Measurements from ENCODE around the gene TM4SF4.
"Not testable (repeated sequence)": the region's sequence is repeated elsewhere in the genome, so short reads cannot be mapped to it uniquely, and the experiment has no call there.

TM4SF4 gene, protein sequence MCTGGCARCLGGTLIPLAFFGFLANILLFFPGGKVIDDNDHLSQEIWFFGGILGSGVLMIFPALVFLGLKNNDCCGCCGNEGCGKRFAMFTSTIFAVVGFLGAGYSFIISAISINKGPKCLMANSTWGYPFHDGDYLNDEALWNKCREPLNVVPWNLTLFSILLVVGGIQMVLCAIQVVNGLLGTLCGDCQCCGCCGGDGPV

DNA sequence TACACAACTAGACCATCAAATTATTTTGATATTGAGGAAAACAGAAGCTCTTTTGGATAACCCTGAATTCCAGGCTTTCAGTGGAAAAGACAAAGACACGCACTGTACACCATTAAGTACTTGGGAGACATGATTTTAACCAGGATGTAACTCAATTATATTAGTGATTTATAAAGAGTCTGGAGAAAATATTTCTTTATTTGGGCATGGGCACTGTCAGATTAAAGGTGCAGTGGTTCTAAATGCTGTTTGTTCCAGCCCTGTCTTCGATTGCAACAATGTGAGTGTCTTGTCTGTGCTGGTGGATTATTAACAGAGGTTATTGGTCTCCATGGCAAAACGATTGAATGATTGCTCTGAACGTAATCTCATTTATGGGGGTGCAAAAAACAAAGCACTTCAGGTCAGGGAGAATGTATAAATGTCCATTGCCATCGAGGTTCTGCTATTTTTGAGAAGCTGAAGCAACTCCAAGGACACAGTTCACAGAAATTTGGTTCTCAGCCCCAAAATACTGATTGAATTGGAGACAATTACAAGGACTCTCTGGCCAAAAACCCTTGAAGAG lies at the start of gene TM4SF4:
TSS of gene TM4SF4 (plus strand) at position 448 of the 568 bp plus-strand sequence. CDS start 181 bp downstream, outside the sequence.
- DNase-seq: no peak

DNA sequence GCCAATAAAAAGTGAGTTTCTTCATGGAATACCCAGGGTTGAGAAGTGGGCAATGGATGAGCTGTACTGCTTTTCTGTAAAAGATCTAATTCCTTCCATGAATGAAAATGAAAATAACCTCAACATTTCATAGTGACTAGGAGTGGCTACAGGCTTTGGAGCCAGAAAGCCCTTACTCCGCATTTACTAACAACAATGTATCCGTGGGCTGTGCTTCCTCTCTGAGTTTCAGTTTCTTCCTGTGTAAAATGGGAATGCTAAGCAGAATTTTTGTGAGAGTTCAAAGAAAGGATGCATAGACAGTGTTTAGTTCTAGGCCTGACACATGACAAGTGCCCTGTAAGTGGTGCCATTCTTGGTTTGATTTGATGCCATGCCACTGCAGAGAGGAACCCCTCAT lies 49.6 kb upstream of the TM4SF4 start:
- no peak for DNase-seq

DNA sequence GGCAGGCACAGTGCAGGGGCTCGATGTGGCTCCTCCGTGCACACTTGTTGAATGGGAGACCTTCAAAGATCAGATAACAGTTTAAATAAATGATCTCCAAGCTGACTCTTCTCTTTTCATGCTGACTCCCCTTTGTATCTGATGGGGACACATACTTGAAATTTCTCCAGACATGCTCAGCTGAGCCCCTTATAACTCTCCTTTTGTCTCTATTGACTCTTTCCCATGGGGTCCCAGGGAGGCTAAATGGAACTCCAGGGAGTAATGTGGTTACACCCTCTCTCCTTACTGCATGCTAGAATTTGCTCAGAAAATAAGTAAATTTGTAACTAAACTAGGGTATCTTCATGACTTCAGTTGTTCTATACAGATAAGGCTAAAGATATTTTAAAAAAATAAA lies 48.2 kb upstream of the TM4SF4 start:
- no peak for DNase-seq

DNA sequence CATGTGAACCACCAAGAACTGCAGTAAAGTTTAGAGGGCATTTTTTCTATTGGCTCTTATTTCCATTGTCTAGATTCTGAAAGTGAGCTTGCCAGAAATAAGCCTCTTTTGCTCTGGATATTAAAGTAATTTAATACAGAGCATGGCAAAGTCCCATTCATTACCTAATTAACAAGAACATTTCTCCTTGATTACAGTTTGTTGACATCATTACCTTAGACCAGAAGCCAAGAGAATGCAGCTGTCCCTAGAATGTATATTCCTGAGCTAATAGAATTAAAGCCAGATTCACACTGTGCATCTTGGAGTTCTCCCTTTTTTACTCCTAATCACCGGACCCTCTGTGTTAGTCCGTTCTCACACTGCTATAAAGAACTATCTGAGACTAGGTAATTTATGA lies 46.4 kb upstream of the TM4SF4 start:
- DNase-seq: no peak

DNA sequence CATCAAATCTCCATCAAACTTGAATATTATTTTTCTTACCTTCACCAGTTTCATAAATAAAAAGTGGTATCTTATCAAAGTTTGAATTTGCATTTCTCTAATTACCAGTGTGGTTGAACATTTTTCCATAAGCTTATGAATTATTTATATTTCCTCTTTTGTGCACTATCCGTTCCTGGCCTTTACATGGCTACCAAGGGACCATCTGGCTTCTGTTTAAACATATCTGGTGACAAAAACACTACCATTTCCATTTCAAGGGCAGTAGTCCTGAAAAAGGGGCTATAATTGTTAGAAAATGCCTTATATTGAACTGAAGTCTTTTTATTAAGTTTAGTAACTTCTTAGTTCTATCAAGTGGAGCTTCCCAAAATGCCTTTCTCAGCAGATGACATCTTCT lies 44.3 kb upstream of the TM4SF4 start:
- DNase-seq: no peak

DNA sequence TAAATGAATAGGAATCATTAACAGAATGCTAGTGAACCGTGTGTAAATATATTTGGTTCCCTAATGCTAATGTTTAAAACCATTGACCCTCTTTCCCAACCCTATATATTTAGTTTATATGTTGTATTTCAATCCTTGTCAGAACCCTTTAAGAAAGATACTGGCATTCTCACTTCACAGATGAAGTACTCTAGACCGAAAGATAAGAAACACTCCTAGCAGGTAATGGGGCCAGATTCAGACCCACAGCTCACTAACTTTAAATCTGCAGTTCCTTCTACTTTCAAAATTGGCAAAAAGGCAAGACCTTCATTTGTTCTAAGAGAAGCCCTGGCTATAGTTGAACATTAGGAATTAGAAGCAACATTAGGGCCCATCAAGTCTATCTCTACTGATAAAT lies 42.3 kb upstream of the TM4SF4 start:
- DNase-seq: no peak

DNA sequence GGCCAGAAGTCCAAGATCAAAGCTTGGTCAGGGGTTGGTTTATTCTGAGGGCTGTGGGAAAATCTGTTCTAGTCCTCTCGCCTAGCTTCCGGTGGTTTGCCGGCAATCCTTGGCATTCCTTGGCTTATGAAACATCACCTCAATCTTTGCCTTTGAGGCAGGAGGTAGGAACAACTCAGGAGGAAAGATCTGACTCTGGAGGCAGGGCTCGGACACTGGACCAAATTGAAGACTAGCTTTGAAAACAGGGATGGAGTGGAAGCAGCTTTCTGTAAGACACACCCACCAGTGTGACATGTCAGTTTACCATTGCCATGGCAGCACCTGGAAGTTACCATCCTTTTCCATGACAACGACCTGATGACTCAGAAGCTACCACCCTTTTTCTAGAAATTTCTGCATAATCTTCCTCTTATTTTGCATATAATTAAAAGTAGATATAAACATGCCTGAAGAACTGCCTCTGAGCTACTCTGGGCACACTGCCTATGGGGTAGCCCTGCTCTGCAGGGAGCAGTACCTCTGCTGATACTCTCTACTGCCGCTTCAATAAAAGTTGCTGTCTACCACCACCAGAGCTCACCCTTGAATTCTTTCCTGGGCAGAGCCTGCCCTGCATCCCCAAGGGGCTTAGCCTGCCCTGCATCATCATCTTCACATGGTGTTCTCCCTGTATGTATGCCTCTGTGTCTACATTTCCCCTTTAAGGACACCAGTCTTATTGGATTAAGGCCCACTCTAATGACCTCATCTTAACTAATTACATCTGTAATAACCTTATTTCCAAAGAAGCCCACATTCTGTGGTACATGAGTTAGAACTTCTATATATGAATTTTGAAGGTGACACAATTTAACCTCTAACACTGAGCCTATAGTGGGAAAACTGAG lies 38.3 kb upstream of the TM4SF4 start:
- DNase-seq: no peak

DNA sequence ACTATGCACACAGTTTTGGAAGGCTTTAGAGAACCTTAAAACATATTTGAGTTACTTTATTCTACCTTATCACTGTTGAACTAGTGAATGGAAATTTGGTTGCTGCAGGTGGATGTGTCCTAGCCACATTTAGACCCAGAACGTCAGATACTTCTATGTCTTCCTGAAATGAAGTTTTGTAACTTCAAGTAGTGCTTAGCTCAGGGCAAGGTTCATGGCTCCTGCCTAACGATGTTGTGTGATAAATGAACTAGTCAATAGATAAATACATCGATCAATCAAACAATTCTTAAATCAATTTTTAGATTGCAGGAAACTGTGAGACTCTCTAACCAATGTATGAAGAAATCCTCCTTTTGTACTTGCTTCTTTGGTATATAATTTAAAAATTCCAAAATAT lies 37.2 kb upstream of the TM4SF4 start:
- no peak for DNase-seq

DNA sequence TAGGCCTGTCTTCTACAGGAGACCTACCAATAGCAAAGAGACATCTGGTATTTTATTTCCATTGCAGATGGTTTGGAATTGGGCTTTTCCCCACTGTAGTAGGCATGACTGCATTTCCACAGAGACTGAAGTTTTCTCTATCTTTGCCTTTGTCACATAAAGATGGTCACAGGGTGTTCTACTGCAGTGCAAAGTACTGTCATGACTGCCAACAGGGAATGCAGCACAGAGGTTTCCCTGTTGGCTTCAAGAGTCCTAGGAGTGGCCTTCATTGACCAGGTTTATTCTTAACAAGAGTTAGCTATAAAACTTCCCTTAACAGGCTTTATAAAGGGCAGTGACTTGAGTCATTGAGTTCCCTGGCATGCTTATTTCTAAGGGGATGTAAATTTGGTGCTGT lies 36.8 kb upstream of the TM4SF4 start:
- no peak for DNase-seq

DNA sequence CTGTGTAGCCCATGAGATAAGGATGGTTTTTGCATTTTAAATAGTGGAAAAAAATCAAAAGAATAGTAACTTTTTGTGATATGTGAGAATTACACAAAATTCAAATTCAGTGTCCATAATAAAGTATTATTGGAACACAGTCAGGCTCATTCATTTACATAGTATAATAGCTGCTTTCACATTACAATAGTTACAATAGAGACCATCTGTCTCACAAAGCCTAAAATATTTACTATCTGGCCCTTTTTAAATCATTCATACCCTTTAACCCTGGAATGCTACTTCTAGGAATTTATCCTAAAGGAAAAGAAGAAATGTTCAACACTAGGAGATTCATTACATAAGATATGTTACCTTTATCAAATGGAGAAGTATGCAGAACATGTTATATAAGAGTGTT lies 35.5 kb upstream of the TM4SF4 start:
- DNase-seq: no peak

DNA sequence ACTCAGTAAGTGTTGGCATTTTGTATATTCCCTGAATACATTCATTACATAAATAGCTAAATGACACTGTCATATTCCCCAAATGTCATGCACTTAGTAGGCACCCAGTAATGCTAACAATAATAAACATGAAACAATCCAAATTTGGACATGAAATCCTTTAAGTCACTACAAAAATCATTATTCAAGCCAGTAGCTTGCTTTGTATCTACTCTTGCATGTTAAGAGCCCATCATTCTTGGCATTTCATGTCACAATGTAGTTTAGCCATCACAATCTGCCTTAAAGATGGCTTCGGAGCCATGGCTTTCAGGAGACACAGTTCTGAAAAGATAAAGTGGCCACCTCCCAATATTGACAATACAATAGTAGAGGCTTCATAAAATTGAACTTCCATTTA lies 32.9 kb upstream of the TM4SF4 start:
- DNase-seq: no peak

DNA sequence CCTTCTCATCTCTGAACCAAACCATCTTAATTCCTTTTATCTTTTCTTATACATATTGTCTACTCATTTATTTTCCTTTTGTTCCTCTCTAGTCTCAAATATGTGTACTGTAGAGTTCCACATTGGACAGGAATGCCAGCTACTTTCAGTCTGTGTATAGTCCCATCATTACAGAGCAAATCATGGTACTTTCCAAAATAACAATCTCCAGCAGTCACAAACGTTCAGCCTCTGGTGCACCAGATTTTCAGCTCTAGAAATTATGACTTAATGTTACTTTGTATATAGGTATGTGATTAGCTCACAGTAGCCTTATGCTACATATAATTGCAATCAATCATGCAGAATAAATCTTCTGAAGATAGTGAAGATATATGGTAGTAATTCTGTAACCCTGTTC lies 32.5 kb upstream of the TM4SF4 start:
- DNase-seq: no peak

DNA sequence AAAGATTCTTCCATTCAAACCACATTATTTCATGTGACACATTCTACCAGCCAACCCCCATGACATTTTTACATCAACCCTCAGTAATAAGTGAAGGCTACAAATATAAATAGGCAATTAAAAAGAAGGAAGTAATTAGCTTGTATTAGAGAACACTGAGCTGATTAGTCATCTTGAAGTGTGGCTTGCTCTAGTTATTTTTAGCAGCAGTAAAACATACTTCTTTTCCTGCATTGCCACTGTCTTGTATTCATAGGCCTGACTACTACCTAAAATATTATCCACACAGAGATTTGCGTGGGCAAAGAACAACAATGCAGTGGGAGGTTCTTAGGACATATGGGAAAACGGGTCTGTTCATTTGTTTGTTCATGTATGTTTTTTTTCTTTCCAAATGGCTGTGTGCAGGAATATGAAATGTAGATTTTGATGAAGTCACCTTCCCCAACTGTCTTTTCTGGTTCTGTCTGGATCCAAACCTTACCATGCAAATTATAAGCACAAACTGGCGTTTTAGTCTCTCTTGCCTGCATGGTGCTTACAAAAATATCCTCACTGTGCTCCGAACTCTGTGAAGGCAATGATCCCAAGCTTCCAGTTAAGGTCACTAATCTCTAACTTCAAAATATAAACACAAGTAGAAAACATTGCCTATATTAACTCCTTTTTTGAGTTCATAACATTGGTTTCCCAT lies 31.5 kb upstream of the TM4SF4 start:
- DNase-seq: no peak

DNA sequence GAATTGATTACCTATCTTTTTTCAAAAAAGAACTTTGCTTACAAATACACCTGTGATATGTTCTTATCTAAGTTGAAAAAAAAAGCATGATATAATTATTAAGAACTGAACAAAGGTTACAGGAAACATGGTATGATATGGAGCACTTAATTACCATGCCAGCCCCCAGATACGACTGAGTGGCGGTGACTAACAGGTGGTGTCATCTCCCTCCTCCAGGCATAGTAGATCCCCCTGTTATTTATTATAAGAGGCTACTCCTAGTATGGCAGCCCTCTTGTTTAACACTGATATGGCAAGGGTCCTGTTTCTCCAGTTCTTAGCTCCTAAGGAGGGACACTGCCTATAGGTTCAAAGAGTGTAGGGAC lies 31.0 kb upstream of the TM4SF4 start:
- DNase-seq: no peak

DNA sequence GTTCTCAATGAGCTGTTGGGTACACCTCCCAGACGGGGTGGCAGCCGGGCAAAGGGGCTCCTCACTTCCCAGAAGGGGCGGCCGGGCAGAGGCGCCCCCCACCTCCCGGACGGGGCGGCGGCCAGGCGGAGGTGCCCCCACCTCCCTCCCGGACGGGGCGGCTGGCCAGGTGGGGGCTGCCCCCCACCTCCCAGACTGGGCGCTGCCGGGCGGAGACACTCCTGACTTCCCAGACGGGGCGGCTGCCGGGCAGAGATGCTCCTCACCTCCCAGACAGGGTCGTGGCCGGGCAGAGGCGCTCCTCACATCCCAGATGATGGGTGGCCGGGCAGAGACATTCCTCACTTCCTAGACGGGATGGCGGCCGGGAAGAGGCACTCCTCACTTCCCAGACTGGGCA lies 29.6 kb upstream of the TM4SF4 start:
- not testable (repeated sequence) for DNase-seq

DNA sequence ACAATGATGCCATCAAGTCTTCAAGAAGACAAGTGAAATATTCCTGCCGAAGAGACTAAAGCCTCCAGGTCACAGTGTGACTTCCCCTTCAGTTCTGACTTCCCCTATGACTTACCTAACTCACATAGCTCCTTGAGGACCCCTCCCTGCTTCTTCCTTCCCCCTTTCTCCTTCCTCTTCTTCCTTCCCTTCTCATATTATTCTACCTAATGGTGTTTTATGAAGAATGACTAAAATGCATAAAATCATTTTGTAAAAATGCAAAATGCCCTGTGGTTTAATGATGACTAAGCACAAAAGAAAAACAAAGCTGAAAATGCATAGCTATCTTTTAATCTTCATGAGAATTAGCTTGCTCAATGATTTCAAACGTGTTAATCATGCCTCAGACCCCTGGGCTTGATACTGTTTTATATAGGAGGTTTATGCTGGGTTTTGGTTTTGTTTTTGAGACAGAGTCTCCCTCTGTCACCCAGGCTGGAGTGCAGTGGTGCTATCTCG lies 26.1 kb upstream of the TM4SF4 start:
- peak; percentile 7 for DNase-seq

DNA sequence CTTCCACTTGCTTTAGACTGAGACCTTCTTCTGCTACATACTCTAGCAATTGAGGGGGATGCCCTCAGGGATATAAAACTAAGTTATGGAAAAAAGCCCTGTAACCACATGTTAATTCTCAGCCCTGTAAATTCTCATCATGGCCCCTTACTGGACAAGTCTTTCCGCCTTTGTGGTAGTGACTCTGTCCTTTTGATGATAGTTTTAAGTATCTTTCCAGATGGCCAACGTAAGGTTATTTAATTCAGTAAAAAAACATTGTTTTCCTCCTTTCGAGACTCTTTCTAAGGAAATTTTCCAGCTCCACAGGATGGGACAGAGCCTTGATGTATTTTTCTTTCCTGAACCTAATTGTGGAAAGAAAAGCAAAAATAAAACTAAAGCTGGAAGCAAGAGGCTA lies 25.3 kb upstream of the TM4SF4 start:
- DNase-seq: no peak

DNA sequence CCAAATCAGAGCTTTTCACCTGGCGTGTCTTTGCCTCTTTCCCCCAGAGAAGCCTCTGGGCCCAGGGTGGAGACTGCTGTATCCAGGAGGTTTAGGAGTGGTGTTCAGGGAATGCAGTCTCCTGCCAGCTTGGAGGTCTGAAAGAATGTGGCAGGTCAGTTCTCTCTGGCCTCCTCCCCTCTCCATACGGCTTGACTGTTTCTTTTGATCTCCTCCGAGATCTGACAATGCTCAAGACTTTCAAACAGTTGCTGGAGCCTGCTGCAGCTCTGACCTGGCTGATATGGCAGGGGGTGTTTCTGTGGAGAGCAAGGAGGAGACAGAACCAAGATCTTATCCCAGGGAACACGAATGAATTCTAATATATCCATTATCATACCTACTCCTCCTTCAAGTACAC lies 24.7 kb upstream of the TM4SF4 start:
- DNase-seq: no peak

DNA sequence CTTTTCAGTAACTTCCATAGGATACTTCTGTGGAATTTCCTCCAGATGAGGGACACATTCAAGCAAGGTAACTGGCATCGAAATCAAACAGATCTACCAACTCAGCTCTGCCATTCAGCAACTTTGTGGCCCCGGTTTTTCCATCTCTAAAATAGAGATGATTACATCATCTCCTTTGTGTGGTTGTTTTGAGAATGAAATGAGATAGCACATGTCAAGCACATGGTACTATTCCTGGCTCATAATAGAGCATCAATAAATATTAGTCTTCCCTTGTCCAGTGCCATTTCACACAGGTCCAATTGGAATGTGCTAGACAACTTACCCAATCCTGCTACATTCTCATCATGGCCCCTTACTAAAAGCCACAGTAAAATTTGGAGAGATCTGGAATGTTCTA lies 24.2 kb upstream of the TM4SF4 start:
- DNase-seq: no peak

DNA sequence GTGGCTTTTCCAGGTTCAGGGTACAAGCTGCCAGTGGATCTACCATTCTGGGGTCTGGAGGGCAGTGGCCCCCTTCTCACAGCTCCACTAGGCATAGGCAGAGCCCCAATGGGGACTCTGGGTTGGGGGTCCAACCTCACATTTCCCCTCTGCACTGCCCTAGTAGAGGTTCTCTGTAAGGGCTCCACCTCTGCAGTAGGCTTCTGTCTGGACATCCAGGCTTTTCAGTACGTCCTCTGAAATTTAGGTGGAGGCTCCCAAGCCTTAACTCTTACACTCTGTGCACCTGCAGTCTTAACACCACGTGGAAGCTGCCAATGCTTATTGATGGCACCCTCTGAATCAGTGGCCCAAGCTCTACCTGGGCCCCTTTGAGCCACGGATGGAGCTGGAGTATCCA lies 22.5 kb upstream of the TM4SF4 start:
- no peak for DNase-seq

DNA sequence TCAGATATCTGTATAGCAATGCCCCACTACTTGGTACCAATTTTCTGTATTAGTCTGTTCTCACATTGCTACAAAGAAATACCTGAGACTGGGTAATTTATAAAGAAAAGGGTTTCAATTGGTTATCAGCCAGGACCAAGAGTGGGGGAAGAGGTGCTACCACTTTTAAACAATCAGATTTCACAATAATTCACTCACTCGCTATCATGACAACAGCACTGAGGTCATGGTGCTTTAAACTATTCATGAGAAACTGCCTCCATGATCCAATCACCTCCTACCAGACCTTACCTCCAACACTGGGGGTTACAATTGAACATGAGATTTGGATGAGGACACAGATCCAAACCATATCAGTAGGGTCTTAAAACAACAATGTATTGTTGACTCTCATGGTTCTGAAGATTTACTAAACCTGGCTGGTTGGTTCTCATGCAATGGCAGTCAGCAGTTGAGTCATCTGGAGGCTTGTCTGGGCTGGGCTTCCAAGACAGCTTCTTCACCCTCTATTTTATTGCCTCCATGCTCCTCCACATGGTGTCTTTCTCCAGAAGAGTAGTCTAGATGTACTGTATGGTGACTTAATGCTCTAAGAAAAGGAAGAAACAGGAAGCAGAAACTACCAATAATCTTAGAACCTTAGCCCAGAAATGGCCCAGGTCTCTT lies 21.2 kb upstream of the TM4SF4 start:
- DNase-seq: no peak

DNA sequence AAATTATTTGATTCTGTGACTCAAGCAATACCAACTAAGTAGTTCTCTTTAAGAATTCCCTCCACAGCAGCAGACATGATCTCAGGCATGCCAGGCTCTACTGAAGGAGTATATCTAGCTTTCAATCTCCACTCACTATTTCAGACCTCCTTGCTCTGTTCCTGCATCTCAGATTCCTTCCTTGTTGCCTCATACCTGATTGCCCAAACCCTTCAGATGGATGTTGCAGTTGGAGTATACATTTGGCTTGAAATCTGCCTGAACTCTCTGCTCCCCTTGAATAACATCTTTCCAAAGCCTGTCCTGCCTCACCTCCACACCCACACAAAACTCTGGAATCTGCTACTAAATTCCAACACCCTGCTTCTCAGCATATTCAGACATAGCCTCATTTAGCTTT lies 19.8 kb upstream of the TM4SF4 start:
- no peak for DNase-seq

DNA sequence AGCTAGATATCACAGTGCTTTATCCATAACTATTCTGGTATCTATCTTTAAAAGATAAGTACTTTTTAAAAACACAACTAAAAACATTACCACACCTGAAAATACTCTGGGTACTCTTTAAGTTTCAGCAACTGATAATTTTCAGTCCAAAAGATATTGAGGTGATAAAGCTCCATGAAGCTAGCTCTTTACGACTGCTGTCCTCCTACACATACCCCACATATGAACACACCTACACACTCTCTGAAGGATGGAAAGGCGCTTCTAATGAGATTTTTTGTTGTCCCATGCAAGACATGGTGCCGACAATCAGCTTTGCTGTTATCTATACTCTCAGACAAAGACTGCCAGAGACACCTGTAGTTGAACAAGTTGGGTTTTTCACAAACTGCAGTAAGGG lies 19.1 kb upstream of the TM4SF4 start:
- DNase-seq: no peak
